Kidney epithelial cell (primary cell): ENCODE measurements around the gene EXOSC7. TPM values are rescaled to one million over a fixed set of nuclear protein-coding genes. Genes with fewer than 3 reads are reported as not detected.

Source experiments
- DNase-seq: peaks from one replicate; pipeline ENCODE4 v3.0.0-alpha.2; 2010; ENCODE audit warnings: low read depth
- H3K27me3 ChIP-seq: 2 replicates; pipeline ENCODE4 v1.6.0; 2011; ENCODE audit warnings: low read length; ENCODE audit not compliant: control insufficient read depth, insufficient read depth
- H3K36me3 ChIP-seq: 2 replicates; pipeline ENCODE4 v1.5.1; 2011; ENCODE audit warnings: low read length; ENCODE audit not compliant: control insufficient read depth, insufficient read depth
- H3K4me3 ChIP-seq: 2 replicates; pipeline ENCODE4 v1.5.1; 2011; ENCODE audit warnings: low read depth, mild to moderate bottlenecking, control low read depth, low read length
- CTCF ChIP-seq: IDR thresholded peaks from 2 replicates; pipeline ENCODE4 v1.5.1; 2011; ENCODE audit warnings: mild to moderate bottlenecking, moderate library complexity, low read length, control low read depth, inconsistent platforms; ENCODE audit not compliant: insufficient read depth, poor library complexity, severe bottlenecking
- total RNA-seq: library from RNA; depleted of rRNA; stranded (reverse); fragments of >200 nt; gene quantifications from 2 replicates; pipeline ENCODE4 v1.2.3, GENCODE V29; 2015

The EXOSC7 gene
- total RNA-seq, 1 donor from 2014 or later = 64.8 TPM

DNA sequence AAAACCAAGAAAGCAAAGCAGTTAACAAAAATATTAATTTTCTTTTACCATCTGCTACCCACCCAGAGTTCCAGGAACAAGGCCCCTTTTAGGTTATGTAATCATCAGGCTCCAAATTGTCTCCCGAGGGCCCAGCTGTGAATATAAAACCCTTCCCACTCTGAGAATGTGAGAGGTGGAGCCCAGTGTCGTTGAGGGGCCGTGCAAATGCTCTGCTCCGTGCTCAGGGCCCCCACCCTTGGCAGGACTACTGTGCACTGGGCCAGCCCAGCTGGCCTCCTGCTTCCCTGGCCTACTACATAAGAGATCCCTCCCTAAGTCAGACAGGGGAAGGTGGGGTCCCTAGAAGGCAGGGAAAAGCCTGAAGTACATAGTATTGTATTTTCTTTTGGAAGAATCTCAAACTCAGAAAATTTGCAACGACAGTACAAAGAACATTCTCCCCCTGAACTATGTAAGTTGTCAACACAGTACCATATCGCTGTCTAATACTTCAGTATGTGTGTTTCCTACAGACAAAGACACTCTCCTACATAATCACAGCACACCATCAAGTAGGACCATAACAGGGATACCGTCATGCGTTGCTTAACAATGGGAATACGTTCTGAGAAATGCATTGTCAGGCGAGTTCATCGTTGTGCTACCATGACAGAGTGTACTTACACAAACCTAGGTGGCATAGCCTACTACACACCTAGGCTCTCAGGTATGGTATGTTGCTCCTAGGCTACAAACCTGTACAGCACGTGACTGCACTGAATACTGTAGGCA is 45.7 kb downstream of the EXOSC7 start:
- no peak for TF ChIP-seq CTCF
- H3K4me3 ChIP-seq = no peak overlapping the region
- H3K36me3 ChIP-seq = no peaks in the 10 kb centered on the region

DNA sequence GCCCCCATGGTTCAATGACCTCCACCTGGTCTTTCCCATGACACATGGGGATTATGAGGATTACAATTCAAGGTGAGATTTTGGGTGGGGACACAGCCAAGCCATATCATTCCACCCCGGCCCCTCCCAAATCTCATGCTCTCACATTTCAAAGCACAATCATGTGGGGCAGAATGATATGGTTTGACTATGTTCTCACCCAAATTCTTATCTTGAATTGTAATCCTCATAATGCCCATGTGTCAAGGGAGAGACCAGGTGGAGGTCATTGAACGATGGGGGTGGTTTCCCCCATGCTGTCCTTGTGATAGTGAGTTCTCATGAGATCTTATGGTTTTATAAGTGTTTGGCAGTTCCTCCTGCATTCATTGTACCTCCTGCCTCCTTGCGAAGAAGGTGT is 47.6 kb downstream of the EXOSC7 start:
- H3K27me3 ChIP-seq = peaks cover 2% of the 10 kb centered on the region
- H3K4me3 ChIP-seq = no peak overlapping the region
- DNase-seq = no peak
- no peaks in the 10 kb centered on the region for H3K36me3 ChIP-seq
- no peak for TF ChIP-seq CTCF

More for the DNA sequence above, 45.7 kb downstream of the EXOSC7 start:
- no peak for DNase-seq
- H3K27me3 ChIP-seq = peaks cover 2% of the 10 kb centered on the region

- no peak for DNase-seq
- TF ChIP-seq CTCF = no peak
- H3K27me3 ChIP-seq = peaks cover 2% of the 10 kb centered on the region
Measured at GRCh38 chr3:45024542-45025255, 48.7 kb downstream of the EXOSC7 start.

GRCh38 chr3:45026038-45026437 is 50.0 kb downstream of the EXOSC7 start, which contains the start of gene CLEC3B:
TSS of gene CLEC3B (plus strand) at chr3:45026303. CDS start at chr3:45026363, 60 bp downstream.
- TF ChIP-seq CTCF = no peak
- DNase-seq = no peak

More at GRCh38 chr3:45024542-45025255, 48.7 kb downstream of the EXOSC7 start:
- no peaks in the 10 kb centered on the region for H3K36me3 ChIP-seq
- H3K4me3 ChIP-seq = no peak overlapping the region

GRCh38 chr3:45026957-45027356 is 50.9 kb downstream of the EXOSC7 start:
- Histone ChIP-seq H3K36me3 (no peaks in the 10 kb centered on the region), H3K4me3 (no peak overlapping the region), H3K27me3 (peaks cover 2% of the 10 kb centered on the region)
- DNase-seq = no peak
- TF ChIP-seq CTCF = no peak

More at GRCh38 chr3:45026038-45026437, 50.0 kb downstream of the EXOSC7 start, which contains the start of gene CLEC3B:
- Histone ChIP-seq H3K27me3 (peaks cover 2% of the 10 kb centered on the region), H3K4me3 (no peak within 1 kb of the TSS), H3K36me3 (no peaks in the 10 kb centered on the region)
